HG03521 (cell line): Measurements from ENCODE around the gene STARD8.
"Not testable (repeated sequence)": the region's sequence is repeated elsewhere in the genome, so short reads cannot be mapped to it uniquely, and the experiment has no call there.

Experiments used
- ATAC-seq: cut with Tn5 transposase; IDR thresholded peaks from one replicate; pipeline ENCODE4 v1.9.1; 2021; ENCODE audit warnings: mild to moderate bottlenecking, moderate library complexity; ENCODE audit not compliant: unreplicated experiment

The STARD8 gene

DNA sequence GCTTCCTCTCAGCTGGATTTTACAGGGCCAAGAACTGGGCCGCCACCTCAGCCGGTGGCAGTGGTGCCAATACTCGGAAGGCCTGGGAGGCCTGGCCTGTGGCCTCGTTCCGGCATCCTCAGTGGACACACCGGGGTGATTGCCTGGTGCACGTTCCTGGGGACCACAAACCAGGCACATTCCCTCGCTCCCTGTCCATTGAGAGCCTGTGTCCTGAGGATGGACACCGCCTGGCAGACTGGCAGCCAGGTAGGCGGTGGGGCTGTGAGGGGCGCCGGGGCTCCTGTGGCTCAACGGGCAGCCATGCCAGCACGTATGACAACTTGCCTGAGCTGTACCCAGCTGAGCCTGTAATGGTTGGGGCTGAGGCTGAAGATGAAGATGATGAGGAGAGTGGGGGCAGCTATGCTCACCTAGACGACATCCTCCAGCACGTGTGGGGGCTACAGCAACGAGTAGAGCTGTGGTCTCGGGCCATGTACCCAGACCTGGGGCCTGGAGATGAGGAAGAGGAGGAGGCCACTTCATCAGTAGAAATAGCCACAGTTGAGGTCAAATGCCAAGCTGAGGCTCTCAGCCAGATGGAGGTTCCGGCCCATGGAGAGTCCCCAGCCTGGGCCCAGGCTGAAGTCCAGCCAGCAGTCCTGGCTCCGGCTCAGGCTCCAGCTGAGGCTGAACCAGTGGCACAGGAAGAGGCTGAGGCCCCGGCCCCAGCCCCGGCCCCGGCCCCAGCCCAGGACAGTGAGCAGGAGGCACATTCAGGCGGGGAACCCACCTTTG lies 70.4 kb downstream of the STARD8 start:
- no peak for ATAC-seq

DNA sequence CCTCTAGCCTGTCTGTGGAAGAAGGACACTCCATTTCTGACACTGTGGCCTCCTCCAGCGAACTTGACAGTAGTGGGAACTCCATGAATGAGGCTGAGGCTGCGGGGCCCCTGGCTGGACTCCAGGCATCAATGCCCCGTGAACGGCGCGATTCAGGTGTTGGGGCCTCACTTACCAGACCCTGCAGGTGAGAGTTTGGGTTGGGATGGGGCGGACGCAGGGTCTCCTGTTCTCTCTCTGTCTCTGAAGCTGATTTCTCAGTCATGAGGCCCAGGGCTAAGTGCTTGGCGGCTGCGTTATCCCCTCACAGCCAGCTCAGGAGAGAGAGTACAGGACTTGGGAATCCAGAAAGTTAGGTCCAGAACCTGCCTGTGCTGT lies 71.0 kb downstream of the STARD8 start:
- no peak for ATAC-seq

DNA sequence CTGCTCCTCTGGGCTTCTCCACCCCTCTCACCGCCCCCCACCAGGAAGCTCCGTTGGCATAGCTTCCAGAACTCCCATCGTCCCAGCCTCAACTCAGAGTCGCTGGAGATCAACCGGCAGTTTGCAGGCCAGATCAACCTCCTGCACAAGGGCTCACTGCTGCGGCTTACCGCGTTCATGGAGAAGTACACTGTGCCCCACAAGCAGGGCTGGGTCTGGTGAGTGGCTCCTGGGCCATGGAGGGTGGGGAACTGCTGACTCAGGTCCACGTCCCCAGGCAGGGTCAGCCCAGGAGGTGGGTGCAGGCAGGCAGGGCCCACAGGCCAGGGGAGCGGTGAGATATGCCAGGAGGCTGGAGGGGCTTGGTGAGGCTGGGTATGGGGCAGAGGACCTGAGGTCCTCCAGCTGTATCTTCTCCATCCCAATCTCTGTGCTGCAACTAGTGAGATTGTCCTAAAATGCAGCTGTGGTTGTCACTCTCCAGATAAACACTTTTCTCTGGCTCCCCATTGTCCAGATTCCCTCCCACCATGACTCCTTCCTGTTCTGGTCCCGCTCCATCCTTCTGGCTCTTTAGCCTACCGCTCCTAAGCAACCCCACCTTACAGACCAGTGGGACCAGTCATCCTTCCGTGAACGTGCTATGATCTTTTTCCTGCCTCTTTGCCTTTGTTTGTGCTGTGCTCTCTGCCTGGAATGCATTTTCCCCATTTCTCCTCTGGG lies 71.9 kb downstream of the STARD8 start:
- ATAC-seq, result no peak

DNA sequence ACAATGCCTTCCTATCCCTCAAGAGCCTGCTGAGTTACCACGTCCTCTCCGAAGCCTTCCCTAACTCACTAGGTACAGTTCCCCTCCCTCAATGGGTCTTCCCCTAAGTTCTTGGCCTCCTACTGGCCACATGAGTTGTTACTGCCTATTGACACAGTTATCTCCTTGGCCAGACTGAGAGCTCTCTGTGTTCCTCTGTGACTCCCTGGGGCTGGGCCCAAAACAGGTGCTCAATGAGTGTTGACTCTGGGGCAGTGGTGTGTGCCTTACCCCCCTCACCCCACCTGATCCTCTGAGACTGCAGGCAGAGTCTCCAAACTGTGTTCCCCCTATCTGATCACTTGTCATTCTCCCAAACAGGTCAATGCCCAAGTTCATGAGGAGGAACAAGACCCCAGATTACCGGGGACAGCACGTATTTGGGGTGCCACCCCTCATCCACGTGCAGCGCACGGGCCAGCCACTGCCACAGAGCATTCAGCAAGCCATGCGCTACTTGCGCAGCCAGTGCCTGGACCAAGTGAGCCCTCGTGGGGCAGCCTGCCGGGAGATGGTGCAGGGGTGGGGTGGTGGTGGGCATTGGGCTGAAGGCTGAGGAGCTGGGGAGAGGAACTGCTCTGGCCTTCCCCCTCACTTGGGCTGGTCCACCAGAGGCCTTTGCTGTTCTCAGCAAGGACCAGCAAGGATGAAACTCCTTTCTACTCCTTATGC lies 72.6 kb downstream of the STARD8 start:
- ATAC-seq, result no peak

DNA sequence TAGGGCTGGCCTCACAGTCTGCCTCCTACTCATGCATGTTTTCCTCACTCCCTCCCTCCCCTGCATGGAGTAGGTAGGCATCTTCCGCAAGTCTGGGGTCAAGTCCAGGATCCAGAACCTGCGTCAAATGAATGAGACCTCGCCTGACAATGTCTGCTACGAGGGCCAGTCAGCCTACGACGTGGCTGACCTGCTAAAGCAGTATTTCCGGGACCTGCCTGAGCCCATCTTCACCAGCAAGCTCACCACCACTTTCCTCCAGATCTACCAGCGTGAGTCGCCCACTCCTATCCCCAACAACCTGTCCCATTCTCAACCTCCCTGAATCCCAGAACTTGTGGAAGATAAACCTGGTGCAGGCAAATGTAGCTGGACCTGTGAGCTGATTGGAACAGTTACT lies 73.4 kb downstream of the STARD8 start:
- no peak for ATAC-seq

DNA sequence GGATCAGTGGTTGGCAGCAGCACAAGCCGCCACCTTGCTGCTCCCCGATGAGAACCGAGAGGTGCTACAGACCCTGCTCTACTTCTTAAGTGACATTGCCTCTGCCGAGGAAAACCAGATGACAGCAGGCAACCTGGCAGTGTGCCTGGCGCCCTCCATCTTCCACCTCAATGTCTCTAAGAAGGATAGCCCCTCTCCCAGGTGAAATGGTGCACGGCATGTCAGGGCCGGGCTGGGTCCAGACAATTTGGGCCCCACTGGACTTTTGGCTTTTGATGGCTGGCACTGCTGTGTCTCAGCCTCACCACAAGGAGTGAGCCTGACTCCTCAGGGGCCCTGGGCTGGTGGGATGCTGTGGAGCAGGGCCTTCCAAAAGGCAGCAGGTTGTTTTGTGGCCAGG lies 74.1 kb downstream of the STARD8 start:
- ATAC-seq, result no peak

DNA sequence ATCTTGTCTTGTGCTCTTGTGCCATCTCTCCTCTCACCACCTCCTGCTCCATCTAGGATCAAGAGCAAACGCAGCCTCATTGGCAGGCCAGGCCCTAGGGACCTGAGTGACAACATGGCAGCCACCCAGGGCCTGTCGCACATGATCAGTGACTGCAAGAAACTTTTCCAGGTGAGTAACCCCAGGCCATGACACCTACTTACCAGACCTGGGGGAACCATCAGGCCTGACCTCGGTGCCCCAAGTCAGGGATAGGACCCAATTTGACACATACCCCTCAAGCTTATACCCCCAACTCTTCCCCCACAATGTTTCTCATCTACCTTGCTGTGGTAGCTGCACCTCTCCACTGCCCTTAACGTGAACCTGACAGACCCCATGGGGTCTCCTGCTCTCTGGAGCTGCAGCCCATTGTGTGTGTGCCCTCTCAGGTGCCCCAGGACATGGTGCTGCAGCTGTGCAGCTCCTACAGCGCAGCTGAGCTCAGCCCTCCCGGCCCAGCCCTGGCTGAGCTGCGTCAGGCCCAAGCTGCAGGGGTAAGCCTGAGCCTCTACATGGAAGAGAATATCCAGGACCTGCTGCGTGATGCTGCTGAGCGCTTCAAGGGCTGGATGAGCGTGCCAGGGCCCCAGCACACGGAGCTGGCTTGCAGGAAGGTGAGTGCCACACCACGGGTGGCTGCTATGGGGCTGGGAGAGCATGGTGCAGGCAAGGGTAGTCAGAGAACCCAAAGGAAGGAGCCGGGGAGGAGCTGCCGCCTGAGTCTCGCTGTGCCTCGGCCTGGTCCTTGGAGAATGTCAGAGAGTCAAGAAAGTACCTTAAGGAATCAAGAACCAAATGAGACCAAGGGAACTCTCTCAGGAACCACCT lies 74.8 kb downstream of the STARD8 start:
- ATAC-seq, result no peak

DNA sequence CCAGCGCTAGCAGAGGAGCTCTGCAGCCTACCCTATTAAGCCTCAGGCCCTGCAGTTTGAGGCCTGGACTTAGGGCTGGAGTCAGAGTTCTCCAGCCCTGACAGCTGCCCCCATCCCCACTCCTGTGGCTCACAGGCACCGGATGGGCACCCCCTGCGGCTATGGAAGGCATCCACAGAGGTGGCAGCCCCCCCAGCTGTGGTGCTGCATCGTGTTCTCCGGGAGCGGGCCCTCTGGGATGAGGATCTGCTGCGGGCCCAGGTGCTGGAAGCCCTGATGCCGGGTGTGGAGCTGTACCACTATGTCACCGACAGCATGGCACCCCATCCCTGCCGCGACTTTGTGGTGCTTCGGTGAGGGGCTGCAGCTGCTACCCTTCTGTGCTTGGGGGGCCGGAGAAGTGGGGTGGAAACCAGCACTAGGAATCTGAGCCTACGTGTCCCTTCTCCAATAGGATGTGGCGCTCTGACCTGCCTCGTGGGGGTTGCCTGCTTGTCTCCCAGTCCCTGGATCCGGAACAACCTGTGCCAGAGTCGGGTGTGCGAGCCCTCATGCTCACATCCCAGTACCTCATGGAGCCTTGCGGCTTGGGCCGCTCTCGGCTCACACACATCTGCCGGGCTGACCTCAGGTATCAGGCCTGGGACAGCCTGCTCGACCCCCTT lies 76.2 kb downstream of the STARD8 start:
- no peak for ATAC-seq

DNA sequence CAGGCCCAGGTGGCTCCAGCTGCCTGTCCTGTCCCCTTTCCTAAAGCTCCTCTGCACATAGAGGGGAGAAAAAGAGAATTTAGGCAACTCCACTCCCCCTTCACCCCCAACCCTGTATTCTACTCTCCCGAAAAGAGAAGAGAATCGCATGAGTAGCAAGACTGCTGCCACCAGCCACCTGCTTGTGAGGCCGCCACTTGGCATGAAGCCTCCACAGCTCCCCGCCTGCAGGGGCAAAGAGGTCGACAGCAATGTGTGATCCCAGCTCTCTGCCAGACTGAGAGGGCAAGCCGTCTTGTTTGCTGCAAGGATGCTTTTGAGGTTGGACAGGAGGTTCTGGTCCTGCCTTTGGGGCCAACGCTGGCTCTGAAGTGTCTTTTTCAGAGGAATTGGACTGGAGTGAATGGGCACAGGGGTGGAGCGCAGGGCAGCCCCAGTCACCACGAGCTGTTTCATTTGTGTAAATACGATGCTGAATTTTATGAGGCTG lies 77.1 kb downstream of the STARD8 start:
- ATAC-seq, result no peak

DNA sequence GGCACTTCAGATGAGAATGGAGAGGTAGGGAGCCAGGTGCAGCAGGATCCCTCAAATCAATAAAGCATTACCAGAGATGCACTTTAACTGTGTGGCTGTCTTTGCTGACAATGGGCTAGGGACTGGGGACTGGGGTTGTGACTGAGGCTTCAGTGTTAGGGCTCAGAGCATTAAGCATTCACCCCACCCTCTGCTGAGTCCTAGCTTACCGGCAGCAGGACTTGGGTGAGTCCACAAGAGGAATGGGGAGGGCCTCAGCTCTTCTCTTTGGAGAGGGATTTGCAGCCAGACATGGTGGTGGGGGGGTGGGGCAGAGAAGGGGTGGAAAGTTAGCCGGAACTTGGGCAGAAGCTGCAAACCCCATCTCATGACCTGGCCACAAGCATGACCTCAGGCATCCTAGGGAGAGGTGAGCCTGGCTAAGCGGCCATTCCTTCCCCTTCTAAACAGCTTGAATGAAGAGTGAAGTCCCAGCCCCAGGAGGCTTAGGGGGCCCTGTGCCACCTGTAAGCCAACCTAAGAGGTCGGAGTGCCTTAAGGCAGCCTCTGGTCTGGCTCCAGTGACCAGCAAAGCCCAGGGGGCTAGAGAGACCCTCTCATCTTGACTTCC lies 78.4 kb downstream of the STARD8 start:
- ATAC-seq, result no peak

DNA sequence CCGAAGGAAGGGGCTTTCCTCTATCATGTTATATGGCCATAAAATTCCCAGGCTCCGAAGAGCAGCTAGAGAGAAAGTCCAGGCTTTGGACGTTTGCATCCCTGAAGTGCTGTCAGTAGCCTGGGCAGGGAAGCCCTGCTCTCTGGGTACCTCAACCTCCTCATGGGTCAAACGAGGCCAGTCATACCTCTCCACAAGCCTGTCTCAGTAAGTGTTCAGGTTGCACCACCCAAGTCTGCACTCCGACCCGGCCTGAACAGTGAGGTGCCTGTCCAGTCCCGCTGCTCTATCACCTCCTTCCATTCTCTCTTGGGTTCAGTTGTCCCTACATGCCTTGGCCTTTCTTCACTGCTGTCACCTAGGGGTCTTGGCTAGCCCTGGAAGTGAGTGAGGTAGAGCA lies 78.9 kb downstream of the STARD8 start:
- no peak for ATAC-seq

DNA sequence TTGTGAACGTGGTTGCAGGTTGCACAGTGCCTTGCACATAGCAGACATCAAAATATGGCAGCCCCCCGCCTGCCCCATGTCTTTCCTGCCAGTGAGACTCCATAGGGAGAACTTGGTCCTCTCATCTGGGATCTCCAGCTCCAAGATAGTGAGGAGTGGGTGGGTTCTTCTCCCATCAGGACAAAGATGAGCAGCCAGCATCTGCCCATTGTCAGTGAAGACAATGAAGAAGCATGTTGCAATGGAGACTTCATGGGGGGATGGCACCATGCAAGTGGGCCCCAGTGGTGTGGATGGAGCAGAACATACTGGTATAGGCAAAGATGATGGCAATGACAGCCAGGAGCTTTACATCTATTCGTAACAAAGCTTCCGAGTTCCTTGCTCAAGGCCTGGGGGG lies 80.2 kb downstream of the STARD8 start:
- ATAC-seq, result no peak

DNA sequence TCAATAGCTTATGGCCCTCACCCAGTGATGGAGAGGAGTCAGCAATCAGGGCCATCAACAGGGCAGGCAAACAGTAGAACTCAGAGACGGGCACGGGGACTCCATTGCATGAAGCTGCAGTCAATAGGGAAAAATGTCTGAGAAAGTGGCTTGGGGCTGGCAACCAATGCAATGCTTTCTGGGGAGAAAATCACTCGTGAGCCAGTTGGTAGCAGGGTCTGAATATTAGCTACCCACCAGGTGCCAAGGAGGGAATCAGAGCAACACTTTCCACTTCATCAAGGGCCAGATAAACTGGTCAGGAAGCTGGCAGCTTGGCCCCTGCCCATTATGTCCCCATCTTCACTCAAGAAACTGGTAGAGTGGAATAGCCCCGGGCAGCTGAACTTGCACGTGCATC lies 80.7 kb downstream of the STARD8 start:
- no peak for ATAC-seq

DNA sequence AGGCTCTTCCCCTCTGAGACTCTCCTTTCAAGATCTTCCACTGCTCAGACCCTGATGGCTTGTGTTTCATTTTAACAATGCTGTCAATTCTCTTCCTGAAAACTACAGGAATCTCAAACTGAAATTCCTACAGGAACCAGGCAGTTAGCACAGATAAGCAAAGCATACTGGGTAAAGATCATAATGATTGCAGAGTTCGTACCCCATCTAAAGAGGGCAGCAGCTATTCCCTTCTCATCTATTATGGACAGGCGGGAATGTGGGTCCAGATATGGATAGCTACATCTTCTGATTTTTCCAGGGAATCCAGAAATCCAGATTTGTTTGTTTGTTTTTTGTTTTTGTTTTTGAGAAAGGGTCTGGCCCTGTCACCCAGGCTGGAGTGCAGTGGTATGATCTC lies 83.8 kb downstream of the STARD8 start:
- ATAC-seq, result no peak

DNA sequence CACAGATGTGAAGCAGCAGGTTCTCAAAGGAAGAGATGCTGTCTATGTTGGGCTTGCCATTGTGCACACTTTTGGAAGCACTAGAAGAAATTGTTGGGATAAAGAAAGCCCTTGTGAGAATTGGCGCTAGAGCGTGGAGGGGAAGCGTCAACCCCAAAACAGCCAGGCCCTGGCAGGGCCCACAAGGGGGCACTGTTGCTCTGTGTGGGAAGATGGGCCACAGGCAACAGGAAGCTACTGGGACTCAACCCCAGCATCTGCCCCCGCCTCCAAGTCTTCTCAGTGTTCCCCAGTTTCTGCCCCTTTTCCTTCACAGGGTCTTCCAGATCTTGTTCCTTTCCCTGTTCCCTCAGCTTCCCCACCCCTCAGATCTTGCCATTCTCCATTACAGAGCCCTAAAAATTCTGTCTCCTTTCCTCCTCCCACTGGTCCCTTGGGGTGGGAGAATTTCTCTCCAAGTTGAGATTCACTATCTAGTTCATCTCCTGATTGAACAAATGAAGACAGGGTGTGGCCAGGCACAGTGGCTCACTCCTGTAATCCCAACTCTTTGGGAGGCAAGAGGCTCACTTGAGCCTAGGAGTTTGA lies 85.5 kb downstream of the STARD8 start:
- peak; percentile 66 for ATAC-seq

DNA sequence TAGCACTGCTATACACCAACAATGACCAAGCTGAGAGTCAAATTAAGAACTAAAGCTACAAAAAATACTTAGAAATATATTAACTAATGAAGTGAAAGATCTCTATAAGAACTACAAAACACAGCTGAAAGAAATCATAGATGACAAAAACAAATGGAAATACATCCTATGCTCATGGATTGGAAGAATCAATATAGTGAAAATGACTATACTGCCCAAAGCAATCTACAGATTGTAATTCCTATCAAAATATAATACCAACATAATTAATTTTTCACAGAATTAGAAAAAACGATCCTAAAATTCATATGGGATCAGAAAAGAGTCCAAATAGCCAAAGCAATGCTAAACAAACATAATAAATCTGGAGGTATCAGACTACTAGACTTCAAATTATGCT lies 87.8 kb downstream of the STARD8 start:
- ATAC-seq, result no peak

DNA sequence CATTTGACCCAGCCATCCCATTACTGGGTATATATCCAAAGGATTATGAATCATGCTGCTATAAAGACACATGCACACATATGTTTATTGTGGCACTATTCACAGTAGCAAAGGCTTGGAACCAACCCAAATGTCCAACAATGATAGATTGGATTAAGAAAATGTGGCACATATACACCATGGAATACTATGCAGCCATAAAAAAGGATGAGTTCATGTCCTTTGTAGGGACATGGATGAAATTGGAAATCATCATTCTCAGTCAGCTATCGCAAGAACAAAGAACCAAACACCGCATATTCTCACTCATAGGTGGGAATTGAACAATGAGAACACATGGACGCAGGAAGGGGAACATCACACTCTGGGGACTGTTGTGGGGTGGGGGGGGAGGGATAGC lies 94.4 kb downstream of the STARD8 start:
- not testable (repeated sequence) for ATAC-seq

DNA sequence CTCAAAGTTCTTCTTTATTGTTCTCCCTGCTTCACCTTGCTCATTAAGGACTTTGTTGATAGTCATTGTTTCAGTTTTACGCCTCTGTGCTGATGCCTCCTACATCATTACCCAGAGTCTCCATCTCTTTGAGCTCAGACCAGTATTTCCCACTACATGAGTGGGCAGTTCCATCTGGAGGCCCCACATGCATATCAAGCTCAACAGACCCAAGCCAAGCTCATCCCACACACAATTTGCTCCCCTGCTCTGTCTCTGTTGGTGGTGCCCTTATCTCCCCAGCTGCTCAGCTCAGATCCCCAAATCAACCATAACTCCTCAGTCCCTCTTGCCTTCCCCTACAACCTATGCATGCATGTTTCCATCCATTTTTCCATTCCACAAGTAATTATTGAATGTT lies 96.3 kb downstream of the STARD8 start:
- no peak for ATAC-seq

DNA sequence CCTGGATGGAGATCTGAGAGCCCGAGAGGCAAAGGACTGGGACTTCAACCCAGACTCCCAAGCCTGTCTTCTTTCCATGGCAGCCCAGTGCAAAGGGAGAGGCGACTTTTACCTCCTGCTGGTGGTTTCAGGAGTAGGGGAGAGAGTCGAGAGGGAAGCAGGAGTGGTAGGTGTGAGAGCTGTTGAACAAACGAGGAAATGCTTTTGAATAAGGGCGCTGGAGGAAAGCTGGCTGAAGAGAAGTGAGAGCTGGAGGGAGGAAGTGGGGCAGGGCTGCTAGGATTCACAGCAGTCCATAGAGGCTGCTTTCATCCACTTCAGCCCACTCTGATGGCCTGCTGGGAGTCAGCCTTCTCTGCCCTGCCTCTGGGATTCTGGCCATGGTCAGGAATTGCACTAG lies 99.5 kb downstream of the STARD8 start:
- ATAC-seq, result no peak

DNA sequence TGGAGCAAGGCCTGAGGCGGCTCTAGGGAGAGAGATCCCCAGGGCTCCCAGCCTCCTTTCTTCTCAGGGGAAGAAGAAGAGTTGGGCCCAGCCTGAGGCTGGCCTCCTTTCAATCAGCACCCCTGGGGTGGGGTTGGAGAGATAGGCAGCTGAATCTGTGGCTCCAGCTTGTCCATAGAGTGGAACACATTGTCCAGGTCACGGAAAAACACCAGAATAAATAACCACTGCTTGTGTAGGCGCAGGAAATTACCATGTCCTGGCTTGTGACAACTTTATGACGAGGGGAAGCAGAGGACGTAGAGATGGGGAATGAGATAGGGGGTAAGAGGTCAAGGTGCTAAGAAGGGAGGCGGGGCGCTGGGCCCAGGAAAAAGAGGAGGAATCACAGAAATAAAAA lies 100.6 kb downstream of the STARD8 start:
- ATAC-seq, result no peak
